AG09319 (cell line): ENCODE results near the gene CSNK1E.

Source experiments
- DNase-seq: peaks from one replicate; pipeline ENCODE4 v3.0.0-alpha.2; 2010; ENCODE audit warnings: low read depth; ENCODE audit errors: extremely low read depth
- TF ChIP-seq, protein P1 (sequence below): IDR thresholded peaks from 2 replicates; pipeline ENCODE4 v1.5.1; 2011; ENCODE audit warnings: low read depth, mild to moderate bottlenecking, inconsistent platforms, low read length, moderate library complexity

Gene CSNK1E

DNA sequence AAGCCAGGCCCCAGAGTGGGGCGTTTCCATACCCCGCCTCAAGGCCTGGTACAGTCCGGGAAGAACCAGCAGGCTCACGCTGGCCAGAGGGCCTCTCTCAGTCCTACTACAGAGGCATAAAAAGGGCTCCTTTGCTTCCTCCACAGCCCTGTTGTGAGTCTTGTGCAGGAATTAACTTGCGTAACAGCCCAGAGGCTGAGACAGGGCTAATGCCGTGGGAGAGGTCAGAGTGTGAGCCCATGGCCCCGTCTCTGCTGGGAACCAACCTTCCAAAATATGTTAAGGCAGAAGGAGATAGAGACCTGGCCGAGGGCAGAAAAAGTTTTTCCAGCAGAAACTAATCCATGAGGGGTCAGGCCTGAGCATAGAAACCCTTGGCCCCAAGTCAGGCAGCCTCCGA lies 24.5 kb downstream of the CSNK1E start:
- TF ChIP-seq, protein P1, sequence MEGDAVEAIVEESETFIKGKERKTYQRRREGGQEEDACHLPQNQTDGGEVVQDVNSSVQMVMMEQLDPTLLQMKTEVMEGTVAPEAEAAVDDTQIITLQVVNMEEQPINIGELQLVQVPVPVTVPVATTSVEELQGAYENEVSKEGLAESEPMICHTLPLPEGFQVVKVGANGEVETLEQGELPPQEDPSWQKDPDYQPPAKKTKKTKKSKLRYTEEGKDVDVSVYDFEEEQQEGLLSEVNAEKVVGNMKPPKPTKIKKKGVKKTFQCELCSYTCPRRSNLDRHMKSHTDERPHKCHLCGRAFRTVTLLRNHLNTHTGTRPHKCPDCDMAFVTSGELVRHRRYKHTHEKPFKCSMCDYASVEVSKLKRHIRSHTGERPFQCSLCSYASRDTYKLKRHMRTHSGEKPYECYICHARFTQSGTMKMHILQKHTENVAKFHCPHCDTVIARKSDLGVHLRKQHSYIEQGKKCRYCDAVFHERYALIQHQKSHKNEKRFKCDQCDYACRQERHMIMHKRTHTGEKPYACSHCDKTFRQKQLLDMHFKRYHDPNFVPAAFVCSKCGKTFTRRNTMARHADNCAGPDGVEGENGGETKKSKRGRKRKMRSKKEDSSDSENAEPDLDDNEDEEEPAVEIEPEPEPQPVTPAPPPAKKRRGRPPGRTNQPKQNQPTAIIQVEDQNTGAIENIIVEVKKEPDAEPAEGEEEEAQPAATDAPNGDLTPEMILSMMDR: no peak
- DNase-seq: no peak

DNA sequence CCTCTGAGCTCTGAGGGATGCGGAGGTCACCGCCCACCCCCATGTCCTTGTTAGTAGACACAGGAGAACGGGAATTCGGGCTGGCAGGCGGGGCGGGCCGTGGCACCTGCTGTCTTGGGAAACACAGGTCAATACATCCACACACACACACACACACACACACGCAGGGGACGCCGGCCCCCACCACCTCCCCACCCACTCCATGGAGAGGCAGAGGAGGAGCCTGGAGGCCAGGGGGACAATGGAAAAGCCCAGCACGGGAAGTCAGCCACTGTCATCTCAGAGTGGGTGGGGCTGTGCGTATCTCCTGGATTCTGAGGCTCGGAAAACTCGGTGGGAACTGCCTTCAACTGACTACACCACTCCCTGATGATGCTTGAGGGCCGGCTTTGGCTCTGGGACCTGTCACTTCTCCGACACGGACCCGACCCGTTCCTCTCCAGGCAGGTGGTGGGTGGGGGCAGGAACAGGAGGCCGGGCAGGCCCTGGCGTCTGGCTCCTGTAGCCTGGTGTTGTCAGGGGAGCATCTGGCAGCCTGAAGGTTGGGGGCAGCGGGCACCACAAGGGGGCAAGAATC lies 25.9 kb downstream of the CSNK1E start:
- no peak for DNase-seq
- TF ChIP-seq, protein P1: no peak

DNA sequence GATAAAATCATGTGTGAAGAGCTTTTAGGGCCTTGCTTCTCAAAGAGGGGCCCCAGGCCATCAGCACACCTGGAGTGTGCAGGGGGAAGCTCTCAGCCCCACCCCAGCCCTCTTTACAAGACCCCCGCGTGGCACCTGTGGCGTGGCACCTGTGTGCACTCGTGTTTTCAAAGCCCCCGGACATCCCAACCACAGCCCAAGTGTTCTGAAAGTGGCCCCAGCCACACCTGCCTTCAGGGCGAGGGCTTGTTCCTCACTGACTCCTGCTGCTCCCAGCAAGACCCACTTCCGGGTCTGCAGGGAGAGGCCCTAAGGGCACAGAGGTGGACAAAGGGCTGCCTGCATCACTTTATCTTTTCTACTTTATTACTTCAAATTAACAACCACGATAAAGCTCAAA lies 26.9 kb downstream of the CSNK1E start:
- TF ChIP-seq, protein P1: no peak
- DNase-seq: no peak

DNA sequence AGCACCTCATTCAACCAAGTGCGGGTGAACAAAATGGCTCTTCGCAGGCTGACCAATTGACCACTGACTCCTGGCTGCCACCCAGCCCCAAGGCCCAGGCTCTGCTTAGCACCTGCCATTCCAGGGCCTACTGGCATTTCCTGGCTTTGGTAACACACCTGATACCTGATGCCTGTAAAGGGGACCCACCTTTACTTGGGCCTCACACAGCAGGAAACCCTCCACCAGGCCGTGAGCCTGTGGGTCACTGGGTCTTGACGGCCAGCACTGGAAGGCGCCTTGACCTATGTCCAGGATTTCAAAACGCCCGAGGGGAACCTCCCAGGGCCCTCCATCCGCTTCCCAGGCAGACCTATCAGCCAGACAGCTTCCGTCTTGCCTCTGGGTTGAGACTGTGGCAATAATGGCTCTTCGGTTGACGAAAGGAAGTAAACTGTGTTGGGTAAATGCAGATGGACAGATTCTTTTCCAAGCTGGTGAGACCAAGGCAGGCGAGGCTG lies 27.6 kb downstream of the CSNK1E start:
- no peak for DNase-seq

DNA sequence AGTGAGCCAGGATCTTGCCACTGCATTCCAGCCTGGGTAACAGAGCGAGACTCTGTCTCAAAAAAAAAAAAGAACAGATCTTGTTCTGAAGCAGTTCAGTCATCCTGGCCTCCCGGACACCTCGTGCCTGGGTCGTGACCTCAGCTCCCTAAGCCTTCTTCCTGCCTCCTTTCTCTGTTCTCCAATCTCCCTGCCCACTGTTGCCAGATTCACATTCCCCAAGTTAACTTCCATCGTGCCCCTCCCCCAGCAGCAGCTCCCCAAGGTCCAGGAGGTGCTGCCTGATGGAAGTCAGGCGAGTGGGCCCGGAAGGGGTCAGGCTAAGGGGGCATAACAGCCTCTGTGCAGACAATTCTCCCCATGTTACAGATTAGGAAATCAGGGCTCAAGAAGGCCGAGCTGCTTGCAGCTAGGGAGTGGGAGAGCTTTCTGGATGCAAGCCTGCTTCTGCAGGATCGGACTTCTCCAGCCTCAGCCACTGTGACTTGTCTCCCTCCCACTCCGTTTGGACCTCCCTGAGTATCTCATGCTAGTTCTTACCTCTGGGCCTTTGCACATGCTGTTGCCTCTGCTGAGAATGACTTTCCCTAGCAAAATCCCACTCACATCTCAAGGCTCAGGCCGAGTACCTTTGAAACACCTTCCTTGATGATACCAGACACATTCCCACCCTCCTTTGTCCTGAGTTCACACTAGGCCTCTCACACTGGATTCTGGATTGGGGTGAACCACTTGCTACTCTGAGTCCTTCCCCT lies 30.1 kb downstream of the CSNK1E start:
- TF ChIP-seq, protein P1: no peak
- DNase-seq: no peak

More for the DNA sequence above, 27.6 kb downstream of the CSNK1E start:
- TF ChIP-seq, protein P1: no peak

DNA sequence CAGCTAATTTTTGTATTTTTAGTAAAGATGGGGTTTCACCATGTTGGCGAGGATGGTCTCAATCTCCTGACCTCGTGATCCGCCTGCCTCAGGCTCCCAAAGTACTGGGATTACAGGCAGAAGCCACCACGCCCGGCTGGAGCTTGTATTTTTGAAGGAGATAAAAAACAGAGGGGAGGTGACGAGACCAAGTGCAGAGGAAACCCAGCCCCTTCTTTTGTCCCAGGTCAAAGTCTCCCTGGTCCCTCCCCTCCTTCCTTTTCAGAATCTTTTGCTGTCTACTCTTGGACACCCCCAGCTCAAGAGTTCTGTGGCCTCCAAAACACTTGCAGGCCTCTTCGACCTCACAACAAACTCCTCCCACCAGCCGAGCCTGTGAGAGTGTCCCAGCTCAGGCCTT lies 32.2 kb downstream of the CSNK1E start:
- TF ChIP-seq, protein P1: no peak
- DNase-seq: no peak

DNA sequence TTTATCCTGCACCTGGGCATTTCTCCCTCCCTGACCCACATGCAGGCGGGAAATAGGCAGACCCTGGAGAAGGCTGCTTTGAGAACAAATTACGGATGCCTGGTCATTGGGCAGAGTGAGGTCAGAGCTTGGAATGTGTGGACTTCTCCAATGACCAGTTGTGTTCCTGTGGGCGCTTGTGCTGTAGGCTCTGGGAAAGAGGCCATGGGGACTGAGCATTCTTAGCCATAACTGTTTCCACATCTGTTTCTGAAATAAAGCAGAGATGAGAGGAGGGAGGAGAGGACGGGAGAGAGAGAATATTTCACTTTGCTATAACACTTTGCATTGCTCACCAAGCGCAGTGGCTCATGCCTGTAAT lies 33.2 kb downstream of the CSNK1E start:
- TF ChIP-seq, protein P1: no peak
- peak; percentile 88 for DNase-seq
